ENCODE data around the gene CIPC. TPM values are rescaled to one million over a fixed set of nuclear protein-coding genes. Genes with fewer than 3 reads are reported as not detected.

CIPC gene
- total RNA-seq, 1 donor from 2014 or later: 22.3 TPM

DNA sequence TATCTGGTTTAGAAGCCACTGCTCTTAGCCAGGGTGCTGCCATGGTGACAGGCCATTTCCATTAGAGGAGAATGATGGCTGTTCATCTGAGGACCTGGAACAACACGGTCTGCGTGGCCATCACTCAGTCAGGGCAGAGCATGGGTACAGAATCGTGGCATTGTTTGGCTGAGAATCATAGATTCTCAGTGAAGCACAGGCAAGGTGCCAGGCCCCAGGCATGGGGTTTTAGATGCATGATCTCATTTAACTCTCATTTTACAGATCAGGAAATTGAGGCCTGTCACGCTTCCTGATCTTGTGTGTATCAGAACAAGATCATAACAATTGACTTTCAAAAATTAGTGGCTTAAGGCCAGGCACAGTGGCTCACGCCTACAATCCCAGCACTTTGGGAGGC lies 42.8 kb upstream of the CIPC start:
- Mint-ChIP-seq H3K27ac (ENCODE audit: unreplicated experiment) (no peak overlapping the region), H3K4me1 (ENCODE audit: low read depth, unreplicated experiment) (peaks cover 5% of the 10 kb centered on the region), H3K9me3 (ENCODE audit: unreplicated experiment) (no peaks in the 10 kb centered on the region), H3K27me3 (ENCODE audit: unreplicated experiment) (peaks cover 14% of the 10 kb centered on the region), H3K4me3 (ENCODE audit: unreplicated experiment) (no peak overlapping the region), H3K36me3 (ENCODE audit: unreplicated experiment) (no peaks in the 10 kb centered on the region)
- no peak for DNase-seq
- TF ChIP-seq, protein P1, sequence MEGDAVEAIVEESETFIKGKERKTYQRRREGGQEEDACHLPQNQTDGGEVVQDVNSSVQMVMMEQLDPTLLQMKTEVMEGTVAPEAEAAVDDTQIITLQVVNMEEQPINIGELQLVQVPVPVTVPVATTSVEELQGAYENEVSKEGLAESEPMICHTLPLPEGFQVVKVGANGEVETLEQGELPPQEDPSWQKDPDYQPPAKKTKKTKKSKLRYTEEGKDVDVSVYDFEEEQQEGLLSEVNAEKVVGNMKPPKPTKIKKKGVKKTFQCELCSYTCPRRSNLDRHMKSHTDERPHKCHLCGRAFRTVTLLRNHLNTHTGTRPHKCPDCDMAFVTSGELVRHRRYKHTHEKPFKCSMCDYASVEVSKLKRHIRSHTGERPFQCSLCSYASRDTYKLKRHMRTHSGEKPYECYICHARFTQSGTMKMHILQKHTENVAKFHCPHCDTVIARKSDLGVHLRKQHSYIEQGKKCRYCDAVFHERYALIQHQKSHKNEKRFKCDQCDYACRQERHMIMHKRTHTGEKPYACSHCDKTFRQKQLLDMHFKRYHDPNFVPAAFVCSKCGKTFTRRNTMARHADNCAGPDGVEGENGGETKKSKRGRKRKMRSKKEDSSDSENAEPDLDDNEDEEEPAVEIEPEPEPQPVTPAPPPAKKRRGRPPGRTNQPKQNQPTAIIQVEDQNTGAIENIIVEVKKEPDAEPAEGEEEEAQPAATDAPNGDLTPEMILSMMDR (IDR thresholded peaks at IDR 0.05; ENCODE audit: partially characterized antibody, unreplicated experiment): no peak

- Mint-ChIP-seq H3K27me3 (ENCODE audit: unreplicated experiment) (peaks cover 14% of the 10 kb centered on the region), H3K4me1 (ENCODE audit: low read depth, unreplicated experiment) (peaks cover 3% of the 10 kb centered on the region), H3K27ac (ENCODE audit: unreplicated experiment) (no peak overlapping the region), H3K9me3 (ENCODE audit: unreplicated experiment) (no peaks in the 10 kb centered on the region), H3K4me3 (ENCODE audit: unreplicated experiment) (no peak overlapping the region), H3K36me3 (ENCODE audit: unreplicated experiment) (no peaks in the 10 kb centered on the region)
- TF ChIP-seq, protein P1 (IDR thresholded peaks at IDR 0.05; ENCODE audit: partially characterized antibody, unreplicated experiment): no peak
- DNase-seq: no peak
Measured at GRCh38 chr14:77055981-77056380, 42.1 kb upstream of the CIPC start.

GRCh38 chr14:77058117-77058516 lies 39.9 kb upstream of the CIPC start:
- peaks cover 9% of the 10 kb centered on the region for H3K27me3 Mint-ChIP-seq (ENCODE audit: unreplicated experiment)
- no peaks in the 10 kb centered on the region for H3K4me1 Mint-ChIP-seq (ENCODE audit: low read depth, unreplicated experiment)
- H3K9me3 Mint-ChIP-seq (ENCODE audit: unreplicated experiment): no peaks in the 10 kb centered on the region

DNA sequence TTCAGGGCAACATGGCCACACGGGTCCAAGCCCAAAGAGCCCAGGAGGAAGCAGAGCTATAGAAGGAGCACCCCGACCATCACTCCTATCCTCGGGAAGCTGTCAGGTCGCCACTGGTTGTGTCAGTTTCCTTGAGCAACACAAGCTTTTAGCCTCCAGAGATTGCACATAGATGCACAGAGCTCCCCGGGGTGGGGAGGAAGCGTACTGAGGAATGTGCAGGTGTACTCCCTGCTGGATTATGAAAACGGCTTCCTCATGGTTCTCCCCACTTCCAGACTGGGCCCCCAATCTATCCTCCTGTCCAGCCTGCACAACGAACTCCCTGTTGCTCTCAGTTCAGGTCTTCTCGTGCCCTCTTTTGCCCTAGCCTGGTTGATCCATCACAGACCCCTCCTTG lies 39.3 kb upstream of the CIPC start:
- no peak for DNase-seq
- H3K4me3 Mint-ChIP-seq (ENCODE audit: unreplicated experiment): no peak overlapping the region
- no peaks in the 10 kb centered on the region for H3K9me3 Mint-ChIP-seq (ENCODE audit: unreplicated experiment)
- no peaks in the 10 kb centered on the region for H3K36me3 Mint-ChIP-seq (ENCODE audit: unreplicated experiment)
- H3K4me1 Mint-ChIP-seq (ENCODE audit: low read depth, unreplicated experiment): no peaks in the 10 kb centered on the region
- no peak overlapping the region for H3K27ac Mint-ChIP-seq (ENCODE audit: unreplicated experiment)
- TF ChIP-seq, protein P1 (IDR thresholded peaks at IDR 0.05; ENCODE audit: partially characterized antibody, unreplicated experiment): no peak
- peaks cover 7% of the 10 kb centered on the region for H3K27me3 Mint-ChIP-seq (ENCODE audit: unreplicated experiment)

More at GRCh38 chr14:77058117-77058516, 39.9 kb upstream of the CIPC start:
- no peak overlapping the region for H3K4me3 Mint-ChIP-seq (ENCODE audit: unreplicated experiment)
- DNase-seq: no peak
- H3K36me3 Mint-ChIP-seq (ENCODE audit: unreplicated experiment): no peaks in the 10 kb centered on the region
- H3K27ac Mint-ChIP-seq (ENCODE audit: unreplicated experiment): no peak overlapping the region
- TF ChIP-seq, protein P1 (IDR thresholded peaks at IDR 0.05; ENCODE audit: partially characterized antibody, unreplicated experiment): no peak

DNA sequence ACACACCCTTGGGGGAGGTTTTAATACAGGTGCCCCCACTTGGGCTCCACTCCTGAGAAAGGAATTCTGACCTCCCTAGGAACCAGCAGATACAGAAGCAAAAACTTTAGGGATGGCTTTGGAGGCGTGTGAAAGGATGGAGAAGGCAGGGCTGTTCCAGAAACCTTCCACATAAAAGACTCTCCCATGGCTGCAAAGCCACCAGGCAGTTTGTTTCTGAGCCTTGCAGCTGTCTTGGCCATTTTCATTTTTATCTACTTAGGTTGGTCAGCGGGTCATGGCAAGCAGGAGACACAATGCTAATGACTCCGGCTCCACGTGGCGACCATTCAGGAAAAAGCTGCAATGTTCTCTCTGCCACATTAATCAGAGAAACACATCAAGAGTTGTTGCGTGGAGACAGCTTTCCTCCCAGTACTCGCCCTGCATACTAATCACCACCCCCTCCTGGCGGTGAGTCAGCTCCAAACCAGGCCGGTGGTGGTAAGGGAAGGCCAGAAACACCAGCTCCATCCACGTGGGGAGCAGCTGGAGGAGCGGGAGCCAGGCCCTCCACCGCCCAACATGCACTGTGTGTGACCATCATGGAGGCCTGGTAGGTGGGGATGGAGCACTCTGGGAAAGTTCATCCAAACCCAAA lies 38.7 kb upstream of the CIPC start:
- H3K9me3 Mint-ChIP-seq (ENCODE audit: unreplicated experiment): no peaks in the 10 kb centered on the region
- H3K4me3 Mint-ChIP-seq (ENCODE audit: unreplicated experiment): no peak overlapping the region
- H3K27ac Mint-ChIP-seq (ENCODE audit: unreplicated experiment): no peak overlapping the region

More for the DNA sequence above, 38.7 kb upstream of the CIPC start:
- Mint-ChIP-seq H3K36me3 (ENCODE audit: unreplicated experiment) (no peaks in the 10 kb centered on the region), H3K27me3 (ENCODE audit: unreplicated experiment) (peaks cover 4% of the 10 kb centered on the region), H3K4me1 (ENCODE audit: low read depth, unreplicated experiment) (no peaks in the 10 kb centered on the region)
- peak; percentile 45 for DNase-seq
- TF ChIP-seq, protein P1 (IDR thresholded peaks at IDR 0.05; ENCODE audit: partially characterized antibody, unreplicated experiment): no peak

Data from glutamatergic neuron (in vitro differentiated cells).